Osteocyte (in vitro differentiated cells): ENCODE data around the gene PXN. TPM values are rescaled to one million over a fixed set of nuclear protein-coding genes. Genes with fewer than 3 reads are reported as not detected.

Experiments
- DNase-seq: peaks from one replicate; pipeline ENCODE4 v3.0.0; 2021; ENCODE audit warnings: mixed read lengths; ENCODE audit not compliant: unreplicated experiment; ENCODE audit errors: extremely low spot score
- H3K27ac Mint-ChIP-seq: one replicate; pipeline ENCODE4 v1.8.0; 2021; ENCODE audit warnings: mild to moderate bottlenecking, mixed read lengths; ENCODE audit not compliant: unreplicated experiment
- H3K27me3 Mint-ChIP-seq: one replicate; pipeline ENCODE4 v1.8.0; 2021; ENCODE audit warnings: mixed read lengths; ENCODE audit not compliant: unreplicated experiment
- H3K36me3 Mint-ChIP-seq: one replicate; pipeline ENCODE4 v1.8.0; 2021; ENCODE audit warnings: mixed read lengths; ENCODE audit not compliant: unreplicated experiment
- H3K4me1 Mint-ChIP-seq: one replicate; pipeline ENCODE4 v1.8.0; 2021; ENCODE audit warnings: mixed read lengths; ENCODE audit not compliant: unreplicated experiment
- H3K4me3 Mint-ChIP-seq: one replicate; pipeline ENCODE4 v1.8.0; 2021; ENCODE audit warnings: mild to moderate bottlenecking, moderate library complexity, mixed read lengths; ENCODE audit not compliant: unreplicated experiment
- H3K9me3 Mint-ChIP-seq: one replicate; pipeline ENCODE4 v1.8.0; 2021; ENCODE audit warnings: mixed read lengths; ENCODE audit not compliant: unreplicated experiment
- total RNA-seq: library from RNA; stranded (reverse); gene quantifications from 2 replicates; pipeline ENCODE4 v1.2.1, GENCODE V29; 2021
- TF ChIP-seq, protein P1 (sequence below): fragments of 200-600 bp; sonication (generic); IDR thresholded peaks from 2 replicates; pipeline ENCODE4 v1.5.0; 2021; ENCODE audit warnings: antibody characterized with exemption, mild to moderate bottlenecking, moderate library complexity

PXN gene
- total RNA-seq, 1 donor from 2014 or later, result 79.9 TPM

DNA sequence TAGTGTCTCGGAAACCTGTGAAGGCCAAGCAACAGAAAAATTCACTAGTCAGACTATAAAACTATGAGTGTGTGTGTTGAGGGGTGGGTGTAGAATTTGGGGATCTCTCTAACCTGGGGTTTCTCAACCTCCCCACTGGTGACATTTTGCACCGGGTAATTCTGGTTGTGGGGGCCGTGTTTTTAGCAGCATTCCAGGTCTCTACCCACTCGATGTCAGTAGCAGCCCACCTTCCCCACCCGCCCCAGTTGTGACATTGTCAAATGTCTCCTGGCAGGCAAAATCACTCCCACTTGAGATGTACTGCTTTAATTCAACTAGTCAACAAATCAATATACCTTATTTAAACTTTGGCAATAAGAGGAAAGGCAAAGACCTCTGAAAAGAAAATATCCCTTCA, 75.1 kb downstream of the PXN start:
- no peaks in the 10 kb centered on the region for H3K27me3 Mint-ChIP-seq
- no peaks in the 10 kb centered on the region for H3K9me3 Mint-ChIP-seq
- TF ChIP-seq, protein P1, sequence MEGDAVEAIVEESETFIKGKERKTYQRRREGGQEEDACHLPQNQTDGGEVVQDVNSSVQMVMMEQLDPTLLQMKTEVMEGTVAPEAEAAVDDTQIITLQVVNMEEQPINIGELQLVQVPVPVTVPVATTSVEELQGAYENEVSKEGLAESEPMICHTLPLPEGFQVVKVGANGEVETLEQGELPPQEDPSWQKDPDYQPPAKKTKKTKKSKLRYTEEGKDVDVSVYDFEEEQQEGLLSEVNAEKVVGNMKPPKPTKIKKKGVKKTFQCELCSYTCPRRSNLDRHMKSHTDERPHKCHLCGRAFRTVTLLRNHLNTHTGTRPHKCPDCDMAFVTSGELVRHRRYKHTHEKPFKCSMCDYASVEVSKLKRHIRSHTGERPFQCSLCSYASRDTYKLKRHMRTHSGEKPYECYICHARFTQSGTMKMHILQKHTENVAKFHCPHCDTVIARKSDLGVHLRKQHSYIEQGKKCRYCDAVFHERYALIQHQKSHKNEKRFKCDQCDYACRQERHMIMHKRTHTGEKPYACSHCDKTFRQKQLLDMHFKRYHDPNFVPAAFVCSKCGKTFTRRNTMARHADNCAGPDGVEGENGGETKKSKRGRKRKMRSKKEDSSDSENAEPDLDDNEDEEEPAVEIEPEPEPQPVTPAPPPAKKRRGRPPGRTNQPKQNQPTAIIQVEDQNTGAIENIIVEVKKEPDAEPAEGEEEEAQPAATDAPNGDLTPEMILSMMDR, result no peak
- peaks cover 20% of the 10 kb centered on the region for H3K4me1 Mint-ChIP-seq
- no peak overlapping the region for H3K27ac Mint-ChIP-seq
- H3K4me3 Mint-ChIP-seq, result no peak overlapping the region
- no peak for DNase-seq
- peaks cover 20% of the 10 kb centered on the region for H3K36me3 Mint-ChIP-seq

DNA sequence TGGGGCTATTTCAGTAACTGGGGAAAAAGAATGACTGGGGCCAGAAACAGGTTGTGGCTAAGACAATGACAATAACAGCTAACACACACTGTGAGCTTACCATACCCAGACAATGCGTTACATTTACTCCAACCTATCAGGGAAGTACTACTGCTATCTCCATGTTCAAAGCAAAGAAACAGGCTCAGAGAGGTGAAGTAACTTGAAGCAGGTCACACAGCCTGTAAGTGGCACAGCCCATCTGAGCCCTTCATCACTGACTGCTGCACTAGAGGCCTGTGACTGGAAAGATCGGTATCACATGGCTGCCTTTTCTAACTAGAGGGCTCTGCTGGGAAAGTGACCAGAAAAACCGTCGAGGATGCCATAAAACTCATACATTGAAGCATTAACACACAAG, 78.9 kb downstream of the PXN start:
- Mint-ChIP-seq H3K36me3 (peaks cover 43% of the 10 kb centered on the region), H3K27ac (no peak overlapping the region), H3K27me3 (no peaks in the 10 kb centered on the region), H3K4me1 (peaks cover 1% of the 10 kb centered on the region), H3K4me3 (no peak overlapping the region), H3K9me3 (no peaks in the 10 kb centered on the region)
- DNase-seq, result no peak
- TF ChIP-seq, protein P1, result no peak

DNA sequence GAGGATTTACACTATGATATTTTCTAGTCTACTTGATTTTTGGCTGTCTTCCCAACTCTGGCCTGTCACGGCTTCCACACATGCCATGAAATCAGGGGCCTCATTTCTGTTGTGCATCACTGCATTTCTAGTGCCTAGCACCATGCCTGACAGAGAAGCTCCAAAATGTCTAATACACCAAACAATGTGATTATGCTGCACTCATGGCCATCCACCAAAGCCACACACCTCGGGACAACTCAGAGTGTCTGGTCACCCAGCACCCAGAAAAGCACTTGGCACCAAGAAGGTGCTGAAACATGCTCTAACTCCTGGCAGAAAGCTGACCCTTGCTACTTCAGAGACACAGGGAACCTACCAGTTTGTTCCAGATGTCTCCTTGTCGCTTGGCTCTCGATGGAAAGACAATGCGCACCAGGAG, 82.3 kb downstream of the PXN start:
- Mint-ChIP-seq H3K27ac (no peak overlapping the region), H3K27me3 (no peaks in the 10 kb centered on the region), H3K9me3 (no peaks in the 10 kb centered on the region), H3K4me3 (no peak overlapping the region), H3K36me3 (peaks cover 48% of the 10 kb centered on the region), H3K4me1 (no peaks in the 10 kb centered on the region)
- TF ChIP-seq, protein P1, result no peak
- DNase-seq, result no peak

DNA sequence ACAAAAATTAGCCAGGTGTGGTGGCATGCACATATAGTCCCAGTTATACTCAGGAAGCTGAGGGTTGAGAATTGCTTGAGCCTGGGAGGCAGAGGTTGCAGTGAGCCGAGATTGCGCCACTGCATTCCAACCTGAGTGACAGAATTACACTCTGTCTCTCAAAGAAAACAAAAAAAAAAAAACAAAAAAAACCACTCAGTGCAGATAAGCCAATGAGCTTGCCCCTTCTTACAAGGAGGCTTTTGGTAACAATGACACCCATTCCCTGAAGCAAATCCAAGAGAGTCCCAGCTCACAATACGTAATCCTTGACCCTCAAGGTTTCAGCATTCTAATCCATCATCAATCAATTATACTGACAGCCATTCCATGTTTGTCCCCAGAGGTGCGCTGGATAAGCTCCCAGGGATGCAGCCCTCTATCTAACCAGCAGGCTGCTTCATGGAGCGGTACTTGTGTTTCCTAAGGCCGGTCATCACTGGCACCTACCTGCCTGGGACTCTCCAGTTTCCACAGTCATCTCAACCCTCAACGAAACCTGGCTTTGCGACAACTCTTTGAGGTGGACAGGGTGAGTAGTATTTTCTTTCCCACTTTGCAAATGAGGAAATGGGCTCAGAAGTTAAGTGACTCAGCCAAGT, 83.4 kb downstream of the PXN start:
- no peak for DNase-seq
- no peak overlapping the region for H3K4me3 Mint-ChIP-seq
- no peak overlapping the region for H3K27ac Mint-ChIP-seq
- no peaks in the 10 kb centered on the region for H3K4me1 Mint-ChIP-seq
- peaks cover 55% of the 10 kb centered on the region for H3K36me3 Mint-ChIP-seq
- TF ChIP-seq, protein P1, result no peak
- H3K9me3 Mint-ChIP-seq, result no peaks in the 10 kb centered on the region
- no peaks in the 10 kb centered on the region for H3K27me3 Mint-ChIP-seq

DNA sequence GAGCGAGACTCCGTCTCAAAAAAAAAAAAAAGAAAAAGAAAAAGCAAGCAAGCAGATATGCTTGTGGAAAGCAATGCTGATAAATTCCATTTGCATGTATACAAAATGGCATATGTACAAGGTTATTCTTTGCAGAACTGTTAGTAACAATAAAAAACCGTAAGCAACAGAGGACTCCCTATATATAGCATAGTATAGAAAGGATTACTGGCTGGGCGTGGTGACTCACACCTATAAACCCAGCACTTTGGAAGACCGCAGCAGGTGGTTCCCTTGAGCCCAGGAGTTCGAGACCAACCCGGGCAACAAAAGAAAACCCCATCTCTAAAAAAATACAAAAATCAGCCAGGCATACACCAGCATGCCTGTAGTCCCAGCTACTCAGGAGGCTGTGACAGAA, 84.6 kb downstream of the PXN start:
- H3K27me3 Mint-ChIP-seq, result no peaks in the 10 kb centered on the region
- no peak for DNase-seq
- H3K36me3 Mint-ChIP-seq, result peaks cover 55% of the 10 kb centered on the region
- no peak overlapping the region for H3K27ac Mint-ChIP-seq
- H3K9me3 Mint-ChIP-seq, result no peaks in the 10 kb centered on the region
- H3K4me1 Mint-ChIP-seq, result no peaks in the 10 kb centered on the region
- TF ChIP-seq, protein P1, result no peak
- H3K4me3 Mint-ChIP-seq, result no peak overlapping the region
